ENCODE results near the gene LRP11. TPM values are rescaled to one million over a fixed set of nuclear protein-coding genes. Genes with fewer than 3 reads are reported as not detected.

Gene LRP11
- total and polyA plus RNA-seq, 2 of the 13 experiments (the other 11 are each of a cell fraction or from before 2014, with no cell fraction given), result 32.4 to 48.9 TPM

DNA sequence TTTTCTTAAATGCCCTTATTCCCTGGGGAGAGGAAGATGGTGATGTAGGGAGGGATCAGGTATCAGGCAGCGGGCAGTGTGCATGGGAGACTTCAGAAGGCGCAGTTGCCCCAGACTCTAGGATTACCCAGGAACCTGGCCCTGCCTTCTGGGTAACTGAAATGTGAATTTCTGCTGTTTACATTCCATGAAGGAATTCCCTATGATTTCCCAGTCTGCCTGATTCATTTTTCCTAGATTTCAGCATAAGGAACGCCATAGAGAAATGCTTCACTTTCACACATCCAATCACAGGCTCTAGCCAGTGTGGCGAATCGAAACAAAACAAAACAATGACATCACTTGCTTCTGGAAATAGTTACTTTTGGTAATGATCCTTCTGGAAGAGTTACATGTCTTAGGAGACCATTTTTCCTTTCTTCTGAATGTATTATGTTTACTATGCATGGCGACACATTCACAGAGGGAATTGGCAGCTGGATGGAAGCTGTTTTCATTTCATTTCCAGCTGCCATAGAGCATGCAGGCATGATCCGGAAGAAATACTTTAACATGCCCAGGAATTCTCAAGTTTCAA is 33.3 kb downstream of the LRP11 start:
- Histone ChIP-seq H3K9ac (ENCODE audit: insufficient read depth, low read depth, low read length) (peak overlapping the region; percentile 53), H3K27me3 (ENCODE audit: control insufficient read depth in 1 of 2, insufficient read depth in 2 of 2, low read length in 2 of 2) (no peaks in the 10 kb centered on the region), H3K4me1 (ENCODE audit: insufficient read depth, low read length) (peaks cover 26% of the 10 kb centered on the region), H3K9me3 (ENCODE audit: low read length) (no peaks in the 10 kb centered on the region), H3K79me2 (ENCODE audit: insufficient read depth, low read length) (no peaks in the 10 kb centered on the region), H3K27ac (ENCODE audit: extremely low read length, insufficient read depth, low read length) (peak overlapping the region; percentile 75), H3K4me3 (replicated peaks in 1 of 3; ENCODE audit: insufficient read depth in 1 of 3, low read depth in 2 of 3, low read length in 3 of 3) (peak overlapping the region in 1 of 3 experiments; percentile 34; a peak in 1 of 6 replicates), H3K4me2 (ENCODE audit: low read depth, low read length) (peak overlapping the region; percentile 63), H4K20me1 (ENCODE audit: insufficient read depth, low read length) (no peaks in the 10 kb centered on the region), H2AFZ (ENCODE audit: low read length) (peak overlapping the region; percentile 4), H3K36me3 (replicated peaks in 1 of 2; ENCODE audit: control insufficient read depth in 1 of 2, insufficient read depth in 2 of 2, low read length in 2 of 2) (peaks cover 1 to 12% of the 10 kb centered on the region in 2 experiments; a peak in 4 of 5 replicates)
- peak; percentile 10 for ATAC-seq
- in situ Hi-C loops (cut with HindIII; ENCODE audit: extremely low pct_ligation_motif_present, low pct_unique_long_range_greater_than_20kb), result no loop called here
- ChIA-PET CTCF (ENCODE audit: low intra/inter-chr PET ratio, low total read pairs) (no interaction called here), POLR2A (interaction anchor here (1.1 to 2.3 kb wide), 6 partner anchors 16 to 113 kb away, joined by 5 to 8 read pairs (median 7); partner anchors contain the start of genes LATS1, LRP11 and PCMT1)
- BruUV-seq (replicated peaks), result no TSS peak
- DNase-seq (ENCODE audit: low spot score), result no peak
- intact Hi-C loops (cut with micrococcal nuclease; ENCODE audit: unreplicated experiment), result loop anchor here (2.0 to 5.0 kb wide), 2 partner anchors 106 to 184 kb away; partner anchors contain the start of gene KATNA1
- 84% methylated on average over 7 of the region's 7 CpGs for WGBS (ENCODE audit: low lambda C conversion rate)
- no peak for FAIRE-seq
- TF ChIP-seq, protein P1, sequence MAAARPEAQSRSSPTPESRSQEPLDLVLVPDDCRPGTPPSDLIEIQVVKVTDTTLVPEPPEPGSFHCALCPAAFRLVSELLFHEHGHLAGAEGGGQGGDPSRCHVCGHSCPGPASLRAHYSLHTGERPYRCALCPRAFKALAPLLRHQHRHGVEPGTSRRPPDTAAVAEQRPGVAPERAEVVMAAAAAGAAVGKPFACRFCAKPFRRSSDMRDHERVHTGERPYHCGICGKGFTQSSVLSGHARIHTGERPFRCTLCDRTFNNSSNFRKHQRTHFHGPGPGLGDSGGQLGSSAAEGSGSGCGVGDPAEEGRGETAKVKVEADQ (CRISPR knock-in tag; IDR thresholded peaks at IDR 0.05; ENCODE audit: borderline replicate concordance), result no peak
- no peak for TF ChIP-seq ZNF225 (CRISPR knock-in tag; IDR thresholded peaks at IDR 0.05)
- no peak for TF ChIP-seq PAX8 (CRISPR knock-in tag; IDR thresholded peaks at IDR 0.05; ENCODE audit: borderline replicate concordance)
- no peak for TF ChIP-seq MEIS2 (CRISPR knock-in tag; IDR thresholded peaks at IDR 0.05)
- 0 out of 2 replicates have a peak, but pooled peaks have one; percentile 38 for TF ChIP-seq ZNF615 (CRISPR knock-in tag; IDR thresholded peaks at IDR 0.05; ENCODE audit: borderline replicate concordance)
- TF ChIP-seq, protein P2, sequence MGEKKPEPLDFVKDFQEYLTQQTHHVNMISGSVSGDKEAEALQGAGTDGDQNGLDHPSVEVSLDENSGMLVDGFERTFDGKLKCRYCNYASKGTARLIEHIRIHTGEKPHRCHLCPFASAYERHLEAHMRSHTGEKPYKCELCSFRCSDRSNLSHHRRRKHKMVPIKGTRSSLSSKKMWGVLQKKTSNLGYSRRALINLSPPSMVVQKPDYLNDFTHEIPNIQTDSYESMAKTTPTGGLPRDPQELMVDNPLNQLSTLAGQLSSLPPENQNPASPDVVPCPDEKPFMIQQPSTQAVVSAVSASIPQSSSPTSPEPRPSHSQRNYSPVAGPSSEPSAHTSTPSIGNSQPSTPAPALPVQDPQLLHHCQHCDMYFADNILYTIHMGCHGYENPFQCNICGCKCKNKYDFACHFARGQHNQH (CRISPR knock-in tag; IDR thresholded peaks at IDR 0.05), result no peak
- no peak for TF ChIP-seq ZC3H13 (CRISPR knock-in tag; IDR thresholded peaks at IDR 0.05)
- TF ChIP-seq DPF2 (CRISPR knock-in tag; IDR thresholded peaks at IDR 0.05; ENCODE audit: borderline replicate concordance, low read depth), result no peak
- no peak for TF ChIP-seq MAZ (IDR thresholded peaks at IDR 0.05; ENCODE audit: borderline replicate concordance, low read depth, low read length)
- 0 out of 2 replicates have a peak, but pooled peaks have one; percentile 6 for TF ChIP-seq MAZ (CRISPR knock-in tag; IDR thresholded peaks at IDR 0.05; ENCODE audit: low read depth)
- TF ChIP-seq ZNF256 (CRISPR knock-in tag; conservative IDR thresholded peaks at IDR 0.05), result no peak
- no peak for TF ChIP-seq CREBL2 (CRISPR knock-in tag; IDR thresholded peaks at IDR 0.05; ENCODE audit: borderline replicate concordance)
- TF ChIP-seq ZNF501 (CRISPR knock-in tag; IDR thresholded peaks at IDR 0.05), result peak; percentile 2; the same call in 1 of the 2 replicates
- no peak for TF ChIP-seq ZNF44 (CRISPR knock-in tag; IDR thresholded peaks at IDR 0.05)
- TF ChIP-seq ZBTB42 (CRISPR knock-in tag; IDR thresholded peaks at IDR 0.05), result no peak
- TF ChIP-seq MATR3 (CRISPR knock-in tag; IDR thresholded peaks at IDR 0.05), result no peak
- TF ChIP-seq MYNN (CRISPR knock-in tag; IDR thresholded peaks at IDR 0.05; ENCODE audit: low read depth), result no peak
- no peak for TF ChIP-seq ZBTB8A (CRISPR knock-in tag; IDR thresholded peaks at IDR 0.05; ENCODE audit: borderline replicate concordance, low read depth)
- TF ChIP-seq KAT8 (CRISPR knock-in tag; IDR thresholded peaks at IDR 0.05), result no peak
- no peak for TF ChIP-seq ZFP91 (CRISPR knock-in tag; IDR thresholded peaks at IDR 0.05; ENCODE audit: borderline replicate concordance)
- 0 out of 2 replicates have a peak, but pooled peaks have one; percentile 33 for TF ChIP-seq ZSCAN31 (CRISPR knock-in tag; IDR thresholded peaks at IDR 0.05; ENCODE audit: low read depth)
- no peak for TF ChIP-seq ZNF296 (CRISPR knock-in tag; conservative IDR thresholded peaks at IDR 0.05)
